ENCODE data around the gene NPM3. TPM values are rescaled to one million over a fixed set of nuclear protein-coding genes. Genes with fewer than 3 reads are reported as not detected.
"Not testable (repeated sequence)": the region's sequence is repeated elsewhere in the genome, so short reads cannot be mapped to it uniquely, and the experiment has no call there.

NPM3 gene
- total RNA-seq, 6 donors from 2014 or later = 8.4 to 22.7 (median 16.8) TPM

DNA sequence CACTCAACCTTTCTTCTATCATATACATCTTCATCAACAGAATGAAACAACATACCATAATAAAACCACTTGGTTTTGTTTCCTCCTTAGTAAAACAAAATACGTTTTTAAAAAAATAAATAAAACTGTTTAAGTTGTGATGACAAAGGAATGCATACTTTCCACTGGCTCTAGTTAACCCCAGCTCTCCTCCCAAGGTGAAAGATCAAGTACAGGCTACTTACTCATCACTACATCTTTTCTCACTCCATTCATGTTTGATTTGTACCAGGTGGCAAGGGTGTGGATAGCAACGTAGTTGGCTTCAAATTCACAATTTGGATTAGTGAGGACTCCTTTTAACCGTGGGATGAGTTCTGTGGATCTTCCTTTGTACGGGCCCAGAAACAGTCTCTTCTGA lies 20.3 kb upstream of the NPM3 start:
- TF ChIP-seq EP300 (IDR thresholded peaks at IDR 0.05) = no peak
- no peak for TF ChIP-seq POLR2AphosphoS5 (IDR thresholded peaks at IDR 0.05)
- no peak for DNase-seq
- Histone ChIP-seq H3K4me1 (peaks cover 0 to 4% (median 0%) of the 10 kb centered on the region in 4 donors), H3K9me3 (no peaks in the 10 kb centered on the region), H3K27ac (no peak overlapping the region), H3K4me3 (no peak overlapping the region), H3K36me3 (peaks cover 56 to 100% (median 96%) of the 10 kb centered on the region in 4 donors), H3K27me3 (no peaks in the 10 kb centered on the region)
- ATAC-seq (ENCODE audit: low FRiP score in 2 of 2) = no peak
- WGBS, 2 donors = 76 to 81% methylated on average over 4 of the region's 4 CpGs

DNA sequence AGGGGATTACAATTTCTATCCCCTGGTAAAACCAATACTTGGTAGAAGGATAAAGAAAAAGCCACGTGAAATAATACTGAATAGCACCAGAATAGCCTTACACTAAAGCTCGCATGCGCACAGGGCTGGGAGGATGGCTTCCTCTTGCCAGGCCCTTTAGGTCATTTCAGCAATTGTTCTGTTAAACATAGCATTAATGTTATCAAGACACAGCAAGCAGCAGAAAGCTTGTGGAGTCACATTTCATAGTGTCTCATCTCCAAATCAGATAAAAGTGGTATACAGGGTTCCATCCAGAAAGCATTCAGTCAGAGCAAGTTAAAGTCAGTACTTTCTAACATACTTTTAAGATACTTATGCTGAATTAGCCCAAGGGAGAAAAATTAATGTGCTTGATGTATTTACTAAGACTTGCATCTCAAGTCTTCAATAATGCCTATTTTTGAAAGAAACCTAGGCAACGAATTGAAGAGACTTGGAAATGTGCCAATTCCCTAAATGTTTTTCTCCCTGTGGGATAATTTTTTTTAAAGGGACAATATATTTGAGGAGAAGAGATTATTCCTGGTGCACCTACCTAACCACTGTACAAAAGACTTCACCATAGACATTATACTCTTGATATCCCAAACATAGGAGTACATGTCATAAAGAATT lies 14.3 kb upstream of the NPM3 start:
- no peaks in the 10 kb centered on the region for H3K9me3 ChIP-seq
- ATAC-seq (ENCODE audit: low FRiP score in 2 of 2) (no peak), DNase-seq (no peak)
- H3K36me3 ChIP-seq = peaks cover 69 to 100% (median 93%) of the 10 kb centered on the region in 4 donors
- H3K27me3 ChIP-seq = no peaks in the 10 kb centered on the region
- H3K4me3 ChIP-seq = no peak overlapping the region
- H3K27ac ChIP-seq = no peak overlapping the region
- no peaks in the 10 kb centered on the region for H3K4me1 ChIP-seq
- WGBS, 2 donors = 82 to 84% methylated on average over 4 of the region's 4 CpGs
- no peak for TF ChIP-seq POLR2AphosphoS5 (IDR thresholded peaks at IDR 0.05)

DNA sequence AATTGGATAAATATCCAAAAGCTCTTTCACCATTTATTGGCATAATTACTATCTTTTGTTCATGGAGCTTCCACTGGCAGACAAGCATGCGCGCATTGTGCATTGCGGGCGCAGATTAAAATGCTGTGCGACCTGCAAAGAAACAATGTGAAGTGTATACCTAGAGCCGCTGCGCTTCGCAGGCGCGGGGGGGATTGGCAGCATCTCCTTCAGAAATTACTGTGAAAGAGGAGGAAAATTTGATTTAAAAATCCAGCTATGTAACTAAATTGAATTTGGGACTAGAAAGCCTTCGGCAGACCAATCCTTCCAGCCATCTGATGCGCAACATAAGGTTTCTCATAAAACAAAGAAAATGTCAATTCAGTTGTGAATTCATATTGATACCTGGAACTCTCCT lies 10.3 kb upstream of the NPM3 start:
- H3K27ac ChIP-seq = no peak overlapping the region
- H3K4me1 ChIP-seq = peaks cover 0 to 13% (median 2%) of the 10 kb centered on the region in 4 donors
- no peak overlapping the region for H3K4me3 ChIP-seq
- no peaks in the 10 kb centered on the region for H3K9me3 ChIP-seq
- TF ChIP-seq POLR2A (IDR thresholded peaks at IDR 0.05) (no peak), POLR2AphosphoS5 (IDR thresholded peaks at IDR 0.05) (no peak)
- no peaks in the 10 kb centered on the region for H3K27me3 ChIP-seq
- H3K36me3 ChIP-seq = peaks cover 55 to 100% (median 91%) of the 10 kb centered on the region in 4 donors
- ATAC-seq (ENCODE audit: low FRiP score in 2 of 2) (no peak), DNase-seq (no peak)
- WGBS, 2 donors = 96 to 97% methylated on average over 12 of the region's 12 CpGs

DNA sequence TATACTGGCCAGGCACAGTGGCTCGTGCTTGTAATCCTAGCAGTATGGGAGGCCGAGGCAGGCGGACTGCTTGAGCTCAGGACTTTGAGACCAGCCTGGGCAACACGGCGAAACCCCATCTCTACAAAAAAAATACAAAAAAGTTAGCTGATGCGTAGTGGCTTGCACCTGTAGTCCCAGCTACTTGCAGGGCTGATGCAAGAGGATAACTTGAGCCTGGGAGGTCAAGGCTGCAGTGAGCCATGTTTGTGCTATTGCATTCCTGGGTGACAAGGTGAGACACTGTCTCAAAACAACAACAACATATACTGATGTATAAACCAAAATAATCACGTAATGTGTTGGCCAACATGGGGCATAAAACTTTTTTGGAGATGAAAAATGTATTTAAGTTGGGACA lies 6.4 kb upstream of the NPM3 start:
- Histone ChIP-seq H3K4me1 (peaks cover 0 to 17% (median 2%) of the 10 kb centered on the region in 4 donors), H3K27ac (no peak overlapping the region), H3K27me3 (no peaks in the 10 kb centered on the region), H3K9me3 (no peaks in the 10 kb centered on the region), H3K36me3 (peaks cover 28 to 100% (median 84%) of the 10 kb centered on the region in 4 donors), H3K4me3 (no peak overlapping the region)
- WGBS, 2 donors = 92% methylated on average over 7 of the region's 7 CpGs
- TF ChIP-seq POLR2A (IDR thresholded peaks at IDR 0.05) = no peak
- no peak for TF ChIP-seq POLR2AphosphoS5 (IDR thresholded peaks at IDR 0.05)
- TF ChIP-seq EP300 (IDR thresholded peaks at IDR 0.05) = no peak
- TF ChIP-seq, protein P1, sequence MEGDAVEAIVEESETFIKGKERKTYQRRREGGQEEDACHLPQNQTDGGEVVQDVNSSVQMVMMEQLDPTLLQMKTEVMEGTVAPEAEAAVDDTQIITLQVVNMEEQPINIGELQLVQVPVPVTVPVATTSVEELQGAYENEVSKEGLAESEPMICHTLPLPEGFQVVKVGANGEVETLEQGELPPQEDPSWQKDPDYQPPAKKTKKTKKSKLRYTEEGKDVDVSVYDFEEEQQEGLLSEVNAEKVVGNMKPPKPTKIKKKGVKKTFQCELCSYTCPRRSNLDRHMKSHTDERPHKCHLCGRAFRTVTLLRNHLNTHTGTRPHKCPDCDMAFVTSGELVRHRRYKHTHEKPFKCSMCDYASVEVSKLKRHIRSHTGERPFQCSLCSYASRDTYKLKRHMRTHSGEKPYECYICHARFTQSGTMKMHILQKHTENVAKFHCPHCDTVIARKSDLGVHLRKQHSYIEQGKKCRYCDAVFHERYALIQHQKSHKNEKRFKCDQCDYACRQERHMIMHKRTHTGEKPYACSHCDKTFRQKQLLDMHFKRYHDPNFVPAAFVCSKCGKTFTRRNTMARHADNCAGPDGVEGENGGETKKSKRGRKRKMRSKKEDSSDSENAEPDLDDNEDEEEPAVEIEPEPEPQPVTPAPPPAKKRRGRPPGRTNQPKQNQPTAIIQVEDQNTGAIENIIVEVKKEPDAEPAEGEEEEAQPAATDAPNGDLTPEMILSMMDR (IDR thresholded peaks at IDR 0.05) = no peak
- no peak for ATAC-seq (ENCODE audit: low FRiP score in 2 of 2)
- DNase-seq = no peak

DNA sequence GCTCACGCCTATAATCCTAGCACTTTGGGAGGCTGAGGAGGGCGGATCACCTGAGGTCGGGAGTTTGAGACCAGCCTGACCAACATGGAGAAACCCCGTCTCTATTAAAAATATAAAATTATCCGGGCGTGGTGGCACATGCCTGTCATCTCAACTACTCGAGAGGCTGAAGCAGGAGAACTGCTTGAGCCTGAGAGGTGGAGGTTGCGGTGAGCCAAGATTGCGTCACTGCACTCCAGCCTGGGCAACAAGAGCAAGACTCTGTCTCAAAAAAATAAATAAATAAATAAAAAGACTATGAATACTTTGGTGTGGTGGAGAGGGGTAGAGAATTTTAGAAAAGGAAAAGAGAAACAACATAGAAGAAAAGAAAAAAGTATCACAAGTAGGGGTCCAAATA lies 6.0 kb upstream of the NPM3 start:
- H3K9me3 ChIP-seq, H3K27ac ChIP-seq, H3K27me3 ChIP-seq, H3K4me3 ChIP-seq: not testable (repeated sequence)
- Histone ChIP-seq H3K4me1 (peaks cover 0 to 17% (median 4%) of the 10 kb centered on the region in 4 donors), H3K36me3 (peaks cover 23 to 98% (median 83%) of the 10 kb centered on the region in 4 donors)
- 74 to 77% methylated on average over 9 of the region's 9 CpGs for WGBS, 2 donors
- peak in 1 of 2 donors; percentile 51 for ATAC-seq (ENCODE audit: low FRiP score in 2 of 2)
- peak in 1 of 2 donors; percentile 81 for DNase-seq

DNA sequence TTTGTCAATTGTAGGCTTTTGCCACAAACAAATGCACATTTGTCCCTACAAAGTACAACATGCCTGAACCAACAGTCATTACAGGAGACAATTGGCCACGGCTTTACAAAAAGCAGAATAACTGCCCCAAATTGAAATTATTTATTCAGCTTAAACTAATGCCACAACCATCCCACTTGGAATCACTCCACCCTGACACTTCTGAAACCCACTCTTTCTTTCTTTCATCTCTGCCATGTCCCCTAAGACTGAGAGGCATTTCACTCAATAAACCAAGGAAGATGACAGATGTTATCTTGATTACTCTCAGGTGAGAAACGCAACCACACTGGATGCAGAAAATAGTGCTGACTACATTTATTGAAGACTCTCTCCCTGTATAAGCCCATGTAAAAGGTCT lies 2.6 kb upstream of the NPM3 start:
- TF ChIP-seq, protein P1 (IDR thresholded peaks at IDR 0.05) = no peak
- peaks cover 25 to 48% (median 30%) of the 10 kb centered on the region in 4 donors for H3K4me1 ChIP-seq
- H3K4me3 ChIP-seq = no peak overlapping the region
- 91 to 93% methylated on average over 2 of the region's 2 CpGs for WGBS, 2 donors
- H3K27ac ChIP-seq = no peak overlapping the region
- ATAC-seq (ENCODE audit: low FRiP score in 2 of 2) (no peak), DNase-seq (no peak)
- H3K9me3 ChIP-seq = no peaks in the 10 kb centered on the region
- H3K36me3 ChIP-seq = peaks cover 7 to 68% (median 48%) of the 10 kb centered on the region in 4 donors
- no peaks in the 10 kb centered on the region for H3K27me3 ChIP-seq

DNA sequence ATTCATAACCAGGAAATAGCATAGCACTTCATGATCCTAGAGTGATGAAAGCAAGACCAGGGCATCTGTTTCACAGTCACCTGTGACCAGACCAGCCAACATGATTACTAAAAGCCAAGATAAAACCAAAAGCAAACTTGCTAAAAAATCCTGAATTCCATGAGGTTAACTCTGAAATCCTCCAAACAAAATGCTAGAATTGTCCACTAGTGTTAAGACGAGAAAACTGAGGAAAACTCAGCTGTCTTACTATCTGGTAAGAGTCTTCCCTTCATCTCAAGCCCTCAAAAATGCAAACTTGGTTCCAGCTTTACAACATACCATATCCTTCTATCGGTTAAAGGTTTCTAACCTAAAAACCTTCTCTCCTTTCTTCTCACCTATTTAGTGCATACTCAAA lies 1.3 kb upstream of the NPM3 start:
- peaks cover 4 to 56% (median 38%) of the 10 kb centered on the region in 4 donors for H3K36me3 ChIP-seq
- no peak for ATAC-seq (ENCODE audit: low FRiP score in 2 of 2)

More for the DNA sequence above, 1.3 kb upstream of the NPM3 start:
- Histone ChIP-seq H3K4me3 (no peak overlapping the region), H3K9me3 (no peaks in the 10 kb centered on the region), H3K4me1 (peaks cover 38 to 57% (median 39%) of the 10 kb centered on the region in 4 donors), H3K27ac (no peak overlapping the region), H3K27me3 (peaks cover 0 to 3% (median 0%) of the 10 kb centered on the region in 4 donors)
- TF ChIP-seq POLR2A (IDR thresholded peaks at IDR 0.05) (no peak), POLR2AphosphoS5 (IDR thresholded peaks at IDR 0.05) (no peak), EP300 (IDR thresholded peaks at IDR 0.05) (no peak)
- TF ChIP-seq, protein P1 (IDR thresholded peaks at IDR 0.05) = no peak
- DNase-seq = no peak
- 86 to 89% methylated on average over 2 of the region's 2 CpGs for WGBS, 2 donors
